Hematopoietic multipotent progenitor cell (in vitro differentiated cells): Measurements from ENCODE around the gene TRIOBP. TPM values are rescaled to one million over a fixed set of nuclear protein-coding genes. Genes with fewer than 3 reads are reported as not detected.
A peak's percentile ranks its signal among the peaks of the same experiment; 100 is the strongest.

ENCODE experiments used
- DNase-seq, 3 donors: peaks; one replicate each; pipeline ENCODE4 v3.0.0-alpha.2; 2011 to 2015; ENCODE audit warnings: low read depth in 2 of 3, low spot score in 2 of 3
- total RNA-seq: library from RNA; depleted of rRNA; stranded (reverse); fragments of >200 nt; gene quantifications from one replicate; pipeline ENCODE4 v1.2.3, GENCODE V29; 2012

TRIOBP gene
- total RNA-seq, 1 donor: 59.2 TPM

- DNase-seq: no peak
These were observed 51.8 kb downstream of the TRIOBP start for GRCh38 chr22:37748659-37749058.

GRCh38 chr22:37749226-37749625, 52.4 kb downstream of the TRIOBP start:
- no peak for DNase-seq

- DNase-seq: no peak
These were observed 53.2 kb downstream of the TRIOBP start for GRCh38 chr22:37749831-37750595.

GRCh38 chr22:37750596-37751162, 53.8 kb downstream of the TRIOBP start:
- no peak for DNase-seq

GRCh38 chr22:37751449-37752188, 54.8 kb downstream of the TRIOBP start:
- no peak for DNase-seq

GRCh38 chr22:37752189-37753087, 55.6 kb downstream of the TRIOBP start:
- no peak for DNase-seq

GRCh38 chr22:37753746-37754145, 56.9 kb downstream of the TRIOBP start:
- DNase-seq: no peak

- DNase-seq: no peak
These were observed 60.8 kb downstream of the TRIOBP start for GRCh38 chr22:37757663-37758062.

- peak in 2 of 3 donors; percentile 54 to 70 for DNase-seq
These were observed 61.8 kb downstream of the TRIOBP start for GRCh38 chr22:37758694-37759093.

GRCh38 chr22:37759281-37759680, 62.4 kb downstream of the TRIOBP start:
- no peak for DNase-seq

- DNase-seq: no peak
These were observed 63.3 kb downstream of the TRIOBP start for GRCh38 chr22:37760152-37760551.

GRCh38 chr22:37762389-37762836, 65.6 kb downstream of the TRIOBP start:
- DNase-seq: no peak

GRCh38 chr22:37763012-37763411, 66.2 kb downstream of the TRIOBP start:
- DNase-seq: no peak

- no peak for DNase-seq
These were observed 66.8 kb downstream of the TRIOBP start for GRCh38 chr22:37763652-37764051.

GRCh38 chr22:37764622-37765021, 67.8 kb downstream of the TRIOBP start:
- DNase-seq: no peak

GRCh38 chr22:37765498-37765897, 68.7 kb downstream of the TRIOBP start:
- no peak for DNase-seq

- DNase-seq: no peak
These were observed 69.2 kb downstream of the TRIOBP start for GRCh38 chr22:37765953-37766576.

- no peak for DNase-seq
These were observed 71.4 kb downstream of the TRIOBP start for GRCh38 chr22:37768273-37768672.

- DNase-seq: no peak
These were observed 72.2 kb downstream of the TRIOBP start for GRCh38 chr22:37769056-37769455.

GRCh38 chr22:37771081-37771480, 74.2 kb downstream of the TRIOBP start:
- DNase-seq: no peak
